ENCODE data around the gene RBMS3. TPM values are rescaled to one million over a fixed set of nuclear protein-coding genes. Genes with fewer than 3 reads are reported as not detected.

Gene RBMS3
- total and polyA plus RNA-seq, 2 experiments from 2014 or later = 3.2 to 7.4 TPM

- DNase-seq (ENCODE audit: low spot score) (no peak), ATAC-seq (no peak)
- Histone ChIP-seq H4K20me1 (replicated peaks; ENCODE audit: insufficient read depth) (no peaks in the 10 kb centered on the region), H3F3A (replicated peaks; ENCODE audit: low read depth) (no peaks in the 10 kb centered on the region), H3K27me3 (ENCODE audit: insufficient read depth) (no peaks in the 10 kb centered on the region), H3K4me3 (no peak overlapping the region), H3K27ac (ENCODE audit: low read depth) (no peak overlapping the region), H3K9me2 (ENCODE audit: insufficient read depth) (no peaks in the 10 kb centered on the region), H3K4me1 (ENCODE audit: insufficient read depth) (no peaks in the 10 kb centered on the region), H3K4me2 (no peak overlapping the region), H3K36me3 (ENCODE audit: insufficient read depth) (no peaks in the 10 kb centered on the region), H3K79me2 (replicated peaks; ENCODE audit: insufficient read depth) (no peaks in the 10 kb centered on the region), H2AFZ (no peak overlapping the region)
- no peaks in the 10 kb centered on the region for H3K36me3 Mint-ChIP-seq (ENCODE audit: low read depth)
- peaks cover 5% of the 10 kb centered on the region; the same call in 1 of the 3 replicates for H3K4me1 Mint-ChIP-seq
- H3K27me3 Mint-ChIP-seq (ENCODE audit: insufficient read depth, low read depth, poor library complexity) = no peaks in the 10 kb centered on the region
- TF ChIP-seq ZNF331 (CRISPR knock-in tag; IDR thresholded peaks at IDR 0.05; ENCODE audit: low read depth) (no peak), EZH2 (IDR thresholded peaks at IDR 0.05; ENCODE audit: low read depth, unreplicated experiment) (no peak), EZH2phosphoT487 (IDR thresholded peaks at IDR 0.05; ENCODE audit: unreplicated experiment) (no peak), JUNB (IDR thresholded peaks at IDR 0.05; ENCODE audit: unreplicated experiment) (no peak), REST (IDR thresholded peaks at IDR 0.05; ENCODE audit: unreplicated experiment) (no peak), CREB1 (CRISPR knock-in tag; IDR thresholded peaks at IDR 0.05; ENCODE audit: low read depth) (no peak), ZNF114 (CRISPR knock-in tag; IDR thresholded peaks at IDR 0.05) (no peak), NANOG (IDR thresholded peaks at IDR 0.05; ENCODE audit: borderline replicate concordance) (no peak), POLR2AphosphoS5 (IDR thresholded peaks at IDR 0.05; ENCODE audit: low read depth) (no peak), ETS1 (IDR thresholded peaks at IDR 0.05) (no peak), STAT1 (IDR thresholded peaks at IDR 0.05; ENCODE audit: unreplicated experiment) (no peak), ZNF462 (CRISPR knock-in tag; IDR thresholded peaks at IDR 0.05) (no peak), CTCF (conservative IDR thresholded peaks at IDR 0.05; ENCODE audit: low read depth in 2 of 2) (no peak)
- no peak overlapping the region for H3K27ac Mint-ChIP-seq
- no peaks in the 10 kb centered on the region for H3K9me3 Mint-ChIP-seq
- no peak overlapping the region for H3K4me3 Mint-ChIP-seq
Observed at GRCh38 chr3:29608414-29609327, 327.8 kb downstream of the RBMS3 start.
